ENCODE measurements around the gene PCK2.

The PCK2 gene

DNA sequence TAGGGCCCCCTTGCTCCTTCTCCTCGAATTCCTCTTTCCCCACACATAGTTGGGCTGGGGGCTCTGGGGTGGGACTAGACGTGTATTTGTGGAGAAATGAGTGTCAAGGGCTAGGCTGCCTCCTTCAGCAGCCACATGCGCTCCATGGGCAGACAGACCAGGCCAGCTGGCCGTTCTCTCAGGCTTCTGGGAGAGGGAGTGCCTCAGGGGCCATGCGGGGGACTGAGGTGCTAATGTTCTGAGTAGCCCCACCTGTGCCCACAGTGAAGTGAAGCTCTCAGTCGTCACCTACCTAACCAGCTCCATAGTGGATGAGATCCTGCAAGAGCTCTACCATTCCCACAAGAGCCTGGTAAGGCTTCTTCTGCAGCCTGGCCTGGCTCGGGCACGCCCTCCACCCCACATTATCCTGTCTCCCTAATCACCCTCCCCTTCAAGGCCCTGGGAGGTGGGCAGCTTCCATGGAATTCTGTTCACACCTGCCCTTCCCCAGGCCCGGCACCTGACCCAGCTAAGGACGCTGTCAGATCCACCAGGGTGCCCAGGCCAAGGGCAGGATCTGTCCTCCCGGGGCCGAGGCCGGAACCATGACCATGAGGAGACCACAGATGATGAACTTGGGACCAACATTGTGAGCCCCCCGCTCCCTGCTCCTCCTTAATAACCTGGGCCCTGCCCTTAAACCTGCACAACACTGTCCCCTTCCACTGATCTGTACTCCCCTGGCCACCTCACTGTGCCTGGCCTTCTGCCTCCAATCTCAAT lies 31.7 kb upstream of the PCK2 start:
- TF ChIP-seq EGR1 (IDR thresholded peaks at IDR 0.05) (no peak), TCF12 (IDR thresholded peaks at IDR 0.05; ENCODE audit: low read depth) (no peak), NFIC (IDR thresholded peaks at IDR 0.05) (no peak), CREB1 (IDR thresholded peaks at IDR 0.05; ENCODE audit: low read depth) (no peak), TAF1 (IDR thresholded peaks at IDR 0.05; ENCODE audit: low read depth) (no peak), ZBTB7A (IDR thresholded peaks at IDR 0.05; ENCODE audit: low read depth) (no peak), RAD21 (IDR thresholded peaks at IDR 0.05; ENCODE audit: low read depth) (no peak)
- TF ChIP-seq, protein P1, sequence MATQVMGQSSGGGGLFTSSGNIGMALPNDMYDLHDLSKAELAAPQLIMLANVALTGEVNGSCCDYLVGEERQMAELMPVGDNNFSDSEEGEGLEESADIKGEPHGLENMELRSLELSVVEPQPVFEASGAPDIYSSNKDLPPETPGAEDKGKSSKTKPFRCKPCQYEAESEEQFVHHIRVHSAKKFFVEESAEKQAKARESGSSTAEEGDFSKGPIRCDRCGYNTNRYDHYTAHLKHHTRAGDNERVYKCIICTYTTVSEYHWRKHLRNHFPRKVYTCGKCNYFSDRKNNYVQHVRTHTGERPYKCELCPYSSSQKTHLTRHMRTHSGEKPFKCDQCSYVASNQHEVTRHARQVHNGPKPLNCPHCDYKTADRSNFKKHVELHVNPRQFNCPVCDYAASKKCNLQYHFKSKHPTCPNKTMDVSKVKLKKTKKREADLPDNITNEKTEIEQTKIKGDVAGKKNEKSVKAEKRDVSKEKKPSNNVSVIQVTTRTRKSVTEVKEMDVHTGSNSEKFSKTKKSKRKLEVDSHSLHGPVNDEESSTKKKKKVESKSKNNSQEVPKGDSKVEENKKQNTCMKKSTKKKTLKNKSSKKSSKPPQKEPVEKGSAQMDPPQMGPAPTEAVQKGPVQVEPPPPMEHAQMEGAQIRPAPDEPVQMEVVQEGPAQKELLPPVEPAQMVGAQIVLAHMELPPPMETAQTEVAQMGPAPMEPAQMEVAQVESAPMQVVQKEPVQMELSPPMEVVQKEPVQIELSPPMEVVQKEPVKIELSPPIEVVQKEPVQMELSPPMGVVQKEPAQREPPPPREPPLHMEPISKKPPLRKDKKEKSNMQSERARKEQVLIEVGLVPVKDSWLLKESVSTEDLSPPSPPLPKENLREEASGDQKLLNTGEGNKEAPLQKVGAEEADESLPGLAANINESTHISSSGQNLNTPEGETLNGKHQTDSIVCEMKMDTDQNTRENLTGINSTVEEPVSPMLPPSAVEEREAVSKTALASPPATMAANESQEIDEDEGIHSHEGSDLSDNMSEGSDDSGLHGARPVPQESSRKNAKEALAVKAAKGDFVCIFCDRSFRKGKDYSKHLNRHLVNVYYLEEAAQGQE (IDR thresholded peaks at IDR 0.05; ENCODE audit: low read depth), result no peak
- TF ChIP-seq, protein P2, sequence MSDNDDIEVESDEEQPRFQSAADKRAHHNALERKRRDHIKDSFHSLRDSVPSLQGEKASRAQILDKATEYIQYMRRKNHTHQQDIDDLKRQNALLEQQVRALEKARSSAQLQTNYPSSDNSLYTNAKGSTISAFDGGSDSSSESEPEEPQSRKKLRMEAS (IDR thresholded peaks at IDR 0.05), result no peak

DNA sequence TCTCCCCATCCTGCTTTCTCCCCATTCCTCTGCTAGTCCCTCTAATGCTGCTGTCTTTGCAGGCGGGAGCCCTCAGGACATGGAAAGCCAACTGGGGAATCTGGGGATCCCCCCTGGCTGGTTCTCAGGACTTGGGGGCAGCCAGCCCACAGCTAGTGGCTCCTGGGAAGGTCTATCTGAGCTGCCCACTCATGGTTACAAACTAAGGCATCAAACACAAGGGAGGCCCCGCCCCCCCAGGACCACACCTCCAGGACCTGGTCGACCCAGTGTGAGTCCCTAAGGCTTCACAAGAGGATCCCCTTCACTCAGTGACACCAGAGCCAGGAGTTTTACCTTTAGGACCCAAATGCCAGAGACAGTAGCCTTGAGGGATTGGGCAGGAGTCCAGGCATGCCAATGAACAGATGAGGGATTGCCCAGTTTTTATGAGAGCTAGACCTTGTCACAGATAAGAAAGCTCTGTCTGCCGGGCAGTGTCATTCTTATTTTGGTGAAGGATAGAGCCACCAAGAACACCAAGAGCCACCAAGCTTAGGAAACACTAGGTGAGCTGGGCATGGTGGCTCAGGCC lies 30.8 kb upstream of the PCK2 start:
- TF ChIP-seq, protein P1 (IDR thresholded peaks at IDR 0.05; ENCODE audit: low read depth), result no peak
- TF ChIP-seq TEAD4 (IDR thresholded peaks at IDR 0.05), result no peak
- TF ChIP-seq CREB1 (IDR thresholded peaks at IDR 0.05; ENCODE audit: low read depth), result no peak
- no peak for TF ChIP-seq TCF12 (IDR thresholded peaks at IDR 0.05; ENCODE audit: low read depth)
- TF ChIP-seq ZBTB7A (IDR thresholded peaks at IDR 0.05; ENCODE audit: low read depth), result no peak
- TF ChIP-seq, protein P2 (IDR thresholded peaks at IDR 0.05), result no peak
- TF ChIP-seq, protein P3, sequence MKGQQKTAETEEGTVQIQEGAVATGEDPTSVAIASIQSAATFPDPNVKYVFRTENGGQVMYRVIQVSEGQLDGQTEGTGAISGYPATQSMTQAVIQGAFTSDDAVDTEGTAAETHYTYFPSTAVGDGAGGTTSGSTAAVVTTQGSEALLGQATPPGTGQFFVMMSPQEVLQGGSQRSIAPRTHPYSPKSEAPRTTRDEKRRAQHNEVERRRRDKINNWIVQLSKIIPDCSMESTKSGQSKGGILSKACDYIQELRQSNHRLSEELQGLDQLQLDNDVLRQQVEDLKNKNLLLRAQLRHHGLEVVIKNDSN (IDR thresholded peaks at IDR 0.05), result no peak
- TF ChIP-seq EP300 (IDR thresholded peaks at IDR 0.05; ENCODE audit: borderline replicate concordance), result no peak
- no peak for TF ChIP-seq TAF1 (IDR thresholded peaks at IDR 0.05; ENCODE audit: low read depth)
- no peak for TF ChIP-seq YY1 (IDR thresholded peaks at IDR 0.05; ENCODE audit: low read depth)
- TF ChIP-seq EGR1 (IDR thresholded peaks at IDR 0.05), result no peak
- no peak for TF ChIP-seq CEBPB (IDR thresholded peaks at IDR 0.05)
- TF ChIP-seq RAD21 (IDR thresholded peaks at IDR 0.05; ENCODE audit: low read depth), result no peak
- TF ChIP-seq FOXM1 (IDR thresholded peaks at IDR 0.05; ENCODE audit: borderline replicate concordance, low read depth), result no peak

DNA sequence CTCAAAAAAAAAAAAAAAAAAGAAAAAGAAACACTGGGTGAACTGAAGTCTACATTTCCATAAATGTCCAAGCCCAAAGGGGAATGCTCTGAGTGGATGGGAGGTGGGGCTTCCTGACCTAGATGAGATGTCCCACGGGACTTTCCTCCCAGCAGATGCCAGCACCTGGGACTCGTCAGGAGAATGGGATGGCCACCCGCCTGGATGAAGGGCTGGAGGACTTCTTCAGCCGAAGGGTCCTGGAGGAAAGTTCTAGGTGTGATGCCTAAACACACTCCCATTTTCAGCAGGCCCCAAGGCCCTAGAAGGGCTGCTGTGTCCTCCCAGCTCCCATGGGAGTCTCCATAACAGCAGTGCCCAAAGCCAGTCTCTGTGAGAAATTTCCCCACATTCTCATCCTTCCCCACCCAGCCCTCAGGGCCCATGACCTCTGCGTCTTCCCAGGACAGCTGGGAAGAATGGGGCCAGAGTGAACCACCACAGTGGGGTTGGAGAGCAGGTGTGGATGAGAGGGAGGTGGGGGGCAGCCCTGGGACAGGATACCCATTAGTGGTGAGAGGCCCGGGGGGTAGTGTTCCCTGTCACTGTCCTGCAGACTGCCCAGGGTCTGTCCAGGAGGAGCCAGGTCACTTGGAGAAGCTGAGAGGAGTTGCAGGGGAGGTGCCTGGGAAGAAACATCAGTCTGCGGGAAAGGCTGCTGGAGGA lies 29.9 kb upstream of the PCK2 start:
- TF ChIP-seq ZBTB7A (IDR thresholded peaks at IDR 0.05; ENCODE audit: low read depth) (no peak), TAF1 (IDR thresholded peaks at IDR 0.05; ENCODE audit: low read depth) (no peak)

DNA sequence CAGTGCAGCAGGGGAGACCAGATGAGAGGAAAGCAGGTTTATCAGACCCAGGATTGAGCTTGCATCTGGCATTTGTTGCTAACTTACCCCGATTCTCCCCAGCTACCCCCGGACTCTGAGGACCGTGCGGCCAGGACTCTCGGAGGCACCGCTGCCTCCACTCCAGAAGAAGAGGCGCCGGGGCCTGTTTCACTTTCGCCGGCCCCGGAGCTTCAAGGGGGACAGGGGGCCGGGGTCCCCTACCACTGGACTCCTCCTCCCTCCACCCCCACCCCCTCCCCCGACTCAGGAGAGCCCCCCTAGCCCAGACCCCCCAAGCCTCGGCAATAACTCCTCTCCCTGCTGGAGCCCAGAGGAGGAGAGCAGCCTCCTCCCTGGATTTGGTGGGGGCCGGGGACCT lies 29.3 kb upstream of the PCK2 start:
- TF ChIP-seq TAF1 (IDR thresholded peaks at IDR 0.05; ENCODE audit: low read depth), result no peak
- TF ChIP-seq, protein P3 (IDR thresholded peaks at IDR 0.05), result no peak
- no peak for TF ChIP-seq TEAD4 (IDR thresholded peaks at IDR 0.05)
- TF ChIP-seq YY1 (IDR thresholded peaks at IDR 0.05; ENCODE audit: low read depth), result no peak
- TF ChIP-seq, protein P2 (IDR thresholded peaks at IDR 0.05), result no peak
- TF ChIP-seq, protein P1 (IDR thresholded peaks at IDR 0.05; ENCODE audit: low read depth), result no peak
- no peak for TF ChIP-seq NFIC (IDR thresholded peaks at IDR 0.05)
- no peak for TF ChIP-seq CREB1 (IDR thresholded peaks at IDR 0.05; ENCODE audit: low read depth)
- no peak for TF ChIP-seq CEBPB (IDR thresholded peaks at IDR 0.05)
- TF ChIP-seq TCF12 (IDR thresholded peaks at IDR 0.05; ENCODE audit: low read depth), result no peak
- no peak for TF ChIP-seq ZBTB7A (IDR thresholded peaks at IDR 0.05; ENCODE audit: low read depth)
- no peak for TF ChIP-seq EGR1 (IDR thresholded peaks at IDR 0.05)
- no peak for TF ChIP-seq FOXM1 (IDR thresholded peaks at IDR 0.05; ENCODE audit: borderline replicate concordance, low read depth)
- no peak for TF ChIP-seq EP300 (IDR thresholded peaks at IDR 0.05; ENCODE audit: borderline replicate concordance)
- no peak for TF ChIP-seq RAD21 (IDR thresholded peaks at IDR 0.05; ENCODE audit: low read depth)
